KOPT-K1 (cell line): Measurements from ENCODE around the gene NFIX.
"Not testable (repeated sequence)": the region's sequence is repeated elsewhere in the genome, so short reads cannot be mapped to it uniquely, and the experiment has no call there.

ENCODE experiments used
- H3K27ac ChIP-seq: fragments of 200-600 bp; sonication (generic); 2 replicates; pipeline ENCODE4 v1.5.1; 2016; ENCODE audit warnings: antibody characterized with exemption, mild to moderate bottlenecking, low read depth, low read length; ENCODE audit not compliant: poor library complexity, severe bottlenecking
- H3K36me3 ChIP-seq: fragments of 200-600 bp; sonication (generic); 2 replicates; pipeline ENCODE4 v1.5.1; 2017; ENCODE audit warnings: antibody characterized with exemption, mild to moderate bottlenecking, low read length, moderate library complexity; ENCODE audit not compliant: insufficient read depth
- H3K9me3 ChIP-seq: fragments of 200-600 bp; sonication (generic); 2 replicates; pipeline ENCODE4 v1.5.1; 2017; ENCODE audit warnings: antibody characterized with exemption, low read length, mild to moderate bottlenecking; ENCODE audit not compliant: insufficient read depth, poor library complexity, severe bottlenecking

Gene NFIX

GRCh38 chr19:12975221-12975741 lies 20.0 kb upstream of the NFIX start:
- Histone ChIP-seq H3K36me3 (no peaks in the 10 kb centered on the region), H3K27ac (no peak overlapping the region), H3K9me3 (no peaks in the 10 kb centered on the region)

GRCh38 chr19:12976109-12976508 lies 19.2 kb upstream of the NFIX start:
- not testable (repeated sequence) for H3K9me3 ChIP-seq, H3K27ac ChIP-seq, H3K36me3 ChIP-seq

- no peaks in the 10 kb centered on the region for H3K9me3 ChIP-seq
- H3K27ac ChIP-seq: no peak overlapping the region
- H3K36me3 ChIP-seq: no peaks in the 10 kb centered on the region
These were observed 15.3 kb upstream of the NFIX start for GRCh38 chr19:12979974-12980373.

- Histone ChIP-seq H3K36me3 (no peaks in the 10 kb centered on the region), H3K9me3 (no peaks in the 10 kb centered on the region), H3K27ac (no peak overlapping the region)
These were observed 12.6 kb upstream of the NFIX start for GRCh38 chr19:12982648-12983047.

GRCh38 chr19:12983091-12983490 lies 12.2 kb upstream of the NFIX start:
- H3K27ac ChIP-seq: no peak overlapping the region

GRCh38 chr19:12983542-12984142 lies 11.6 kb upstream of the NFIX start:
- H3K27ac ChIP-seq: no peak overlapping the region
- H3K36me3 ChIP-seq: no peaks in the 10 kb centered on the region
- H3K9me3 ChIP-seq: no peaks in the 10 kb centered on the region

More at GRCh38 chr19:12983091-12983490, 12.2 kb upstream of the NFIX start:
- no peaks in the 10 kb centered on the region for H3K36me3 ChIP-seq
- no peaks in the 10 kb centered on the region for H3K9me3 ChIP-seq

GRCh38 chr19:12984143-12984627 lies 11.1 kb upstream of the NFIX start:
- H3K27ac ChIP-seq: no peak overlapping the region
- H3K36me3 ChIP-seq: no peaks in the 10 kb centered on the region
- no peaks in the 10 kb centered on the region for H3K9me3 ChIP-seq

- no peaks in the 10 kb centered on the region for H3K9me3 ChIP-seq
- no peaks in the 10 kb centered on the region for H3K36me3 ChIP-seq
- no peak overlapping the region for H3K27ac ChIP-seq
These were observed 10.6 kb upstream of the NFIX start for GRCh38 chr19:12984683-12985048.

- no peaks in the 10 kb centered on the region for H3K9me3 ChIP-seq
- no peak overlapping the region for H3K27ac ChIP-seq
- no peaks in the 10 kb centered on the region for H3K36me3 ChIP-seq
These were observed 10.1 kb upstream of the NFIX start for GRCh38 chr19:12985049-12985776.

GRCh38 chr19:12986726-12987125 lies 8.5 kb upstream of the NFIX start:
- Histone ChIP-seq H3K27ac (no peak overlapping the region), H3K36me3 (no peaks in the 10 kb centered on the region), H3K9me3 (no peaks in the 10 kb centered on the region)

- H3K27ac ChIP-seq: no peak overlapping the region
- no peaks in the 10 kb centered on the region for H3K36me3 ChIP-seq
- H3K9me3 ChIP-seq: no peaks in the 10 kb centered on the region
These were observed 8.1 kb upstream of the NFIX start for GRCh38 chr19:12987190-12987589.

- Histone ChIP-seq H3K27ac (no peak overlapping the region), H3K36me3 (no peaks in the 10 kb centered on the region), H3K9me3 (no peaks in the 10 kb centered on the region)
These were observed 7.5 kb upstream of the NFIX start for GRCh38 chr19:12987781-12988180.

GRCh38 chr19:12990431-12990830 lies 4.8 kb upstream of the NFIX start:
- Histone ChIP-seq H3K36me3 (no peaks in the 10 kb centered on the region), H3K9me3 (no peaks in the 10 kb centered on the region), H3K27ac (no peak overlapping the region)

GRCh38 chr19:12990853-12991252 lies 4.4 kb upstream of the NFIX start:
- Histone ChIP-seq H3K9me3 (no peaks in the 10 kb centered on the region), H3K36me3 (no peaks in the 10 kb centered on the region), H3K27ac (no peak overlapping the region)

- no peaks in the 10 kb centered on the region for H3K9me3 ChIP-seq
- H3K36me3 ChIP-seq: no peaks in the 10 kb centered on the region
- H3K27ac ChIP-seq: no peak overlapping the region
These were observed 4.0 kb upstream of the NFIX start for GRCh38 chr19:12991296-12991695.

GRCh38 chr19:12992729-12993128 lies 2.5 kb upstream of the NFIX start:
- no peaks in the 10 kb centered on the region for H3K36me3 ChIP-seq
- no peaks in the 10 kb centered on the region for H3K9me3 ChIP-seq
- H3K27ac ChIP-seq: no peak overlapping the region
